ENCODE results near the gene SETDB2. TPM values are rescaled to one million over a fixed set of nuclear protein-coding genes. Genes with fewer than 3 reads are reported as not detected.

Gene SETDB2
- total and polyA plus RNA-seq, 2 of the 4 experiments (the other 2 are of a cell fraction), result 4.3 to 5.7 TPM

DNA sequence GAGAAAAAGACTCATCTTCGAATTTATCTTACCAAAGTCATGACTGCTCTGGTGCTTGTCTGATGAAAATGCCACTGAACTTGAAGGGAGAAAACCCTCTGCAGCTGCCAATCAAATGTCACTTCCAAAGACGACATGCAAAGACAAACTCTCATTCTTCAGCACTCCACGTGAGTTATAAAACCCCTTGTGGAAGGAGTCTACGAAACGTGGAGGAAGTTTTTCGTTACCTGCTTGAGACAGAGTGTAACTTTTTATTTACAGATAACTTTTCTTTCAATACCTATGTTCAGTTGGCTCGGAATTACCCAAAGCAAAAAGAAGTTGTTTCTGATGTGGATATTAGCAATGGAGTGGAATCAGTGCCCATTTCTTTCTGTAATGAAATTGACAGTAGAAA lies 32.5 kb downstream of the SETDB2 start:
- H3K36me3 ChIP-seq (ENCODE audit: control insufficient read depth, insufficient read depth, low read length), result peaks cover 24% of the 10 kb centered on the region
- DNase-seq (no peak), ATAC-seq (ENCODE audit: low read depth) (no peak)
- H3K4me2 ChIP-seq (ENCODE audit: low read depth, low read length), result no peak overlapping the region
- no peak overlapping the region for H3K18ac ChIP-seq (ENCODE audit: low read depth, low read length)
- no peak overlapping the region for H3K4me3 ChIP-seq (ENCODE audit: insufficient read depth, low read depth, low read length)
- H4K5ac ChIP-seq (ENCODE audit: low read depth, low read length), result no peak overlapping the region
- H3K27me3 ChIP-seq (ENCODE audit: control insufficient read depth, insufficient read depth, low read length), result no peaks in the 10 kb centered on the region
- peaks cover 0 to 4% of the 10 kb centered on the region in 2 experiments; a peak in 2 of 4 replicates for H3K79me1 ChIP-seq (ENCODE audit: low read depth in 1 of 2, low read length in 2 of 2)
- H2BK20ac ChIP-seq (ENCODE audit: low read depth, low read length), result no peak overlapping the region
- in situ Hi-C loops (cut with MboI; ENCODE audit: low sequenced_read_pairs) (no loop called here), intact Hi-C loops (cut with micrococcal nuclease) (no loop called here), dilution Hi-C loops (cut with HindIII; ENCODE audit: low sequenced_read_pairs, unreplicated experiment) (no loop called here)
- no peak overlapping the region for H2AK5ac ChIP-seq (ENCODE audit: low read depth, low read length)
- ChIA-PET CTCF (interaction anchor here (0.6 kb wide), 1 partner anchor 182 kb away, joined by 4 read pairs; no protein-coding TSS in a partner anchor), POLR2A (ENCODE audit: unreplicated experiment) (no interaction called here)
- H2BK120ac ChIP-seq (ENCODE audit: low read depth, low read length), result no peak overlapping the region
- H3K9me1 ChIP-seq (ENCODE audit: insufficient read depth, low read length), result no peaks in the 10 kb centered on the region; the same call in 1 of the 2 replicates
- no peaks in the 10 kb centered on the region for H3K9me3 ChIP-seq (ENCODE audit: control insufficient read depth, insufficient read depth, low read length)
- WGBS, 2 experiments (ENCODE audit: extremely low coverage in 2 of 2, insufficient read length in 1 of 2), result no CpG with 5 or more reads among the region's 7 CpGs
- no peak overlapping the region for H2AFZ ChIP-seq (replicated peaks; ENCODE audit: low read length, poor library complexity)
- no peak overlapping the region for H2AK9ac ChIP-seq (replicated peaks; ENCODE audit: low read depth, low read length, poor library complexity)
- H3K27ac ChIP-seq (ENCODE audit: insufficient read depth, low read length), result no peak overlapping the region
- H3K4me1 ChIP-seq (ENCODE audit: control insufficient read depth, insufficient read depth, low read length), result 0 out of 2 replicates have a peak, but pooled peaks cover 1% of the 10 kb centered on the region
- H3K4ac ChIP-seq (ENCODE audit: low read depth, low read length), result no peak overlapping the region
- H4K91ac ChIP-seq (ENCODE audit: insufficient read depth, low read depth, low read length), result no peak overlapping the region
- no peak overlapping the region for H3K9ac ChIP-seq (ENCODE audit: low read depth, low read length)
- no TSS peak for BruUV-seq (replicated peaks)
- H3K14ac ChIP-seq (replicated peaks; ENCODE audit: low read depth, low read length), result no peak overlapping the region
- H2BK5ac ChIP-seq (ENCODE audit: low read depth, low read length, poor library complexity, severe bottlenecking), result no peak overlapping the region
- no peak overlapping the region for H3K56ac ChIP-seq (ENCODE audit: extremely low read depth, insufficient read depth, low read length)
- no peaks in the 10 kb centered on the region for H4K20me1 ChIP-seq (ENCODE audit: insufficient read depth, low read length)
- no peak overlapping the region; the same call in 1 of the 2 replicates for H3K23ac ChIP-seq (ENCODE audit: low read depth, low read length)
- H2BK15ac ChIP-seq (ENCODE audit: low read depth, low read length), result no peak overlapping the region
- TF ChIP-seq, protein P1, sequence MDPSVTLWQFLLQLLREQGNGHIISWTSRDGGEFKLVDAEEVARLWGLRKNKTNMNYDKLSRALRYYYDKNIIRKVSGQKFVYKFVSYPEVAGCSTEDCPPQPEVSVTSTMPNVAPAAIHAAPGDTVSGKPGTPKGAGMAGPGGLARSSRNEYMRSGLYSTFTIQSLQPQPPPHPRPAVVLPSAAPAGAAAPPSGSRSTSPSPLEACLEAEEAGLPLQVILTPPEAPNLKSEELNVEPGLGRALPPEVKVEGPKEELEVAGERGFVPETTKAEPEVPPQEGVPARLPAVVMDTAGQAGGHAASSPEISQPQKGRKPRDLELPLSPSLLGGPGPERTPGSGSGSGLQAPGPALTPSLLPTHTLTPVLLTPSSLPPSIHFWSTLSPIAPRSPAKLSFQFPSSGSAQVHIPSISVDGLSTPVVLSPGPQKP (IDR thresholded peaks at IDR 0.05; ENCODE audit: borderline replicate concordance, low read depth, low read length), result no peak
- TF ChIP-seq RFX5 (IDR thresholded peaks at IDR 0.05; ENCODE audit: low read depth, low read length) (no peak), MXI1 (IDR thresholded peaks at IDR 0.05; ENCODE audit: borderline replicate concordance, low read depth, low read length) (no peak), BHLHE40 (IDR thresholded peaks at IDR 0.05; ENCODE audit: low read depth, low read length) (no peak), SMC3 (IDR thresholded peaks at IDR 0.05; ENCODE audit: low read depth, low read length) (no peak), CHD1 (IDR thresholded peaks at IDR 0.05; ENCODE audit: low read depth, low read length) (no peak), RCOR1 (IDR thresholded peaks at IDR 0.05; ENCODE audit: insufficient replicate concordance, low read length) (no peak), CEBPB (IDR thresholded peaks at IDR 0.05; ENCODE audit: low read depth, low read length) (no peak), FOS (IDR thresholded peaks at IDR 0.05; ENCODE audit: low read depth, low read length) (no peak), POLR2A (IDR thresholded peaks at IDR 0.05; ENCODE audit: low read depth, low read length) (no peak)
- TF ChIP-seq, protein P2, sequence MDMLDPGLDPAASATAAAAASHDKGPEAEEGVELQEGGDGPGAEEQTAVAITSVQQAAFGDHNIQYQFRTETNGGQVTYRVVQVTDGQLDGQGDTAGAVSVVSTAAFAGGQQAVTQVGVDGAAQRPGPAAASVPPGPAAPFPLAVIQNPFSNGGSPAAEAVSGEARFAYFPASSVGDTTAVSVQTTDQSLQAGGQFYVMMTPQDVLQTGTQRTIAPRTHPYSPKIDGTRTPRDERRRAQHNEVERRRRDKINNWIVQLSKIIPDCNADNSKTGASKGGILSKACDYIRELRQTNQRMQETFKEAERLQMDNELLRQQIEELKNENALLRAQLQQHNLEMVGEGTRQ (IDR thresholded peaks at IDR 0.05; ENCODE audit: low read depth, low read length), result no peak
- TF ChIP-seq, protein P3, sequence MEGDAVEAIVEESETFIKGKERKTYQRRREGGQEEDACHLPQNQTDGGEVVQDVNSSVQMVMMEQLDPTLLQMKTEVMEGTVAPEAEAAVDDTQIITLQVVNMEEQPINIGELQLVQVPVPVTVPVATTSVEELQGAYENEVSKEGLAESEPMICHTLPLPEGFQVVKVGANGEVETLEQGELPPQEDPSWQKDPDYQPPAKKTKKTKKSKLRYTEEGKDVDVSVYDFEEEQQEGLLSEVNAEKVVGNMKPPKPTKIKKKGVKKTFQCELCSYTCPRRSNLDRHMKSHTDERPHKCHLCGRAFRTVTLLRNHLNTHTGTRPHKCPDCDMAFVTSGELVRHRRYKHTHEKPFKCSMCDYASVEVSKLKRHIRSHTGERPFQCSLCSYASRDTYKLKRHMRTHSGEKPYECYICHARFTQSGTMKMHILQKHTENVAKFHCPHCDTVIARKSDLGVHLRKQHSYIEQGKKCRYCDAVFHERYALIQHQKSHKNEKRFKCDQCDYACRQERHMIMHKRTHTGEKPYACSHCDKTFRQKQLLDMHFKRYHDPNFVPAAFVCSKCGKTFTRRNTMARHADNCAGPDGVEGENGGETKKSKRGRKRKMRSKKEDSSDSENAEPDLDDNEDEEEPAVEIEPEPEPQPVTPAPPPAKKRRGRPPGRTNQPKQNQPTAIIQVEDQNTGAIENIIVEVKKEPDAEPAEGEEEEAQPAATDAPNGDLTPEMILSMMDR (conservative IDR thresholded peaks at IDR 0.05; ENCODE audit: low read depth, low read length), result no peak
- H4K8ac ChIP-seq (ENCODE audit: low read depth in 2 of 2, low read length in 2 of 2), result no peak overlapping the region

Measured in IMR-90 (cell line).